Bronchial epithelial cell (primary cell): ENCODE data around the gene BDH2. TPM values are rescaled to one million over a fixed set of nuclear protein-coding genes. Genes with fewer than 3 reads are reported as not detected.

Experiments
- DNase-seq: peaks from one replicate; pipeline ENCODE4 v3.0.0-alpha.2; 2010; ENCODE audit warnings: low read depth
- FAIRE-seq: peaks from 2 replicates; lab custom pipeline; 2011; peaks lifted over from hg19 to GRCh38; lab: Jason Lieb, UNC
- H3K27me3 ChIP-seq: 2 replicates; pipeline ENCODE4 v1.5.1; 2011; ENCODE audit warnings: low read length; ENCODE audit not compliant: control insufficient read depth, insufficient read depth
- H3K36me3 ChIP-seq: 2 replicates; pipeline ENCODE4 v1.5.1; 2011; ENCODE audit warnings: low read length; ENCODE audit not compliant: control insufficient read depth, insufficient read depth
- H3K4me3 ChIP-seq: 2 replicates; pipeline ENCODE4 v1.5.1; 2011; ENCODE audit warnings: mild to moderate bottlenecking, low read depth, low read length, control low read depth
- CTCF ChIP-seq: IDR thresholded peaks from 2 replicates; pipeline ENCODE4 v1.5.1; 2011; ENCODE audit warnings: mild to moderate bottlenecking, moderate library complexity, low read length, control low read depth, inconsistent platforms; ENCODE audit not compliant: insufficient read depth, severe bottlenecking
- total RNA-seq: library from RNA; depleted of rRNA; stranded (reverse); fragments of >200 nt; gene quantifications from 2 replicates; pipeline ENCODE4 v1.2.1, GENCODE V29; 2014

Gene BDH2
- total RNA-seq, 1 donor from 2014 or later, result 15.8 TPM

- no peaks in the 10 kb centered on the region for H3K36me3 ChIP-seq
- H3K4me3 ChIP-seq, result no peak overlapping the region
- no peak for FAIRE-seq
Observed at GRCh38 chr4:103074744-103075434, 24.7 kb downstream of the BDH2 start.

GRCh38 chr4:103073792-103074438, 25.7 kb downstream of the BDH2 start:
- Histone ChIP-seq H3K4me3 (no peak overlapping the region), H3K27me3 (no peaks in the 10 kb centered on the region), H3K36me3 (no peaks in the 10 kb centered on the region)
- no peak for TF ChIP-seq CTCF
- FAIRE-seq, result no peak
- DNase-seq, result peak; percentile 47

More at GRCh38 chr4:103074744-103075434, 24.7 kb downstream of the BDH2 start:
- DNase-seq, result peak; percentile 62
- TF ChIP-seq CTCF, result no peak
- no peaks in the 10 kb centered on the region for H3K27me3 ChIP-seq

- no peaks in the 10 kb centered on the region for H3K27me3 ChIP-seq
- peak; percentile 77 for DNase-seq
- peaks cover 3% of the 10 kb centered on the region for H3K36me3 ChIP-seq
- H3K4me3 ChIP-seq, result no peak overlapping the region
- no peak for FAIRE-seq
- TF ChIP-seq CTCF, result no peak
Observed at GRCh38 chr4:103067841-103068547, 31.6 kb downstream of the BDH2 start.

GRCh38 chr4:103060453-103061148, 39.0 kb downstream of the BDH2 start:
- FAIRE-seq (no peak), DNase-seq (no peak)
- TF ChIP-seq CTCF, result no peak
- no peaks in the 10 kb centered on the region for H3K36me3 ChIP-seq
- H3K4me3 ChIP-seq, result no peak overlapping the region
- H3K27me3 ChIP-seq, result no peaks in the 10 kb centered on the region

GRCh38 chr4:103054030-103054429, 45.6 kb downstream of the BDH2 start:
- DNase-seq (no peak), FAIRE-seq (no peak)
- Histone ChIP-seq H3K27me3 (no peaks in the 10 kb centered on the region), H3K4me3 (no peak overlapping the region), H3K36me3 (no peaks in the 10 kb centered on the region)
- no peak for TF ChIP-seq CTCF
